GM12878 (cell line): ENCODE data around the gene SHROOM3. TPM values are rescaled to one million over a fixed set of nuclear protein-coding genes. Genes with fewer than 3 reads are reported as not detected.

Source experiments
- ATAC-seq: fragments of 200-7000 bp; cut with Tn5 transposase; 3 replicates; pipeline ENCODE4 v1.9.1; 2020; ENCODE audit warnings: mild to moderate bottlenecking, moderate library complexity
- BruUV-seq: library from RNA; stranded (reverse); fragments of 400-500 nt; replicated peaks from 2 replicates; lab custom pipeline; 2021; lab: Mats Ljungman, UMichigan
- CTCF ChIA-PET: fragments of 300-600 bp; sonication (Branson Sonifier 250); formaldehyde crosslinking; extraction: SDS; loops from one replicate; lab custom pipeline; 2021; ENCODE audit warnings: inconsistent platforms; lab: Yijun Ruan, JAX
- POLR2A ChIA-PET: fragments of 350-600 bp; formaldehyde crosslinking; extraction: SDS; loops from one replicate; lab custom pipeline; 2021; ENCODE audit warnings: inconsistent platforms; lab: Charles Lee
- RAD21 ChIA-PET: fragments of 300-600 bp; sonication (Branson Sonifier 250); formaldehyde crosslinking; loops from one replicate; lab custom pipeline; 2023; ENCODE audit warnings: antibody characterized with exemption; ENCODE audit not compliant: unreplicated experiment; lab: Charles Lee
- SMC1A ChIA-PET: fragments of 300-600 bp; sonication (Branson Sonifier 250); formaldehyde crosslinking; loops from one replicate; lab custom pipeline; 2023; ENCODE audit not compliant: unreplicated experiment, uncharacterized antibody; lab: Charles Lee
- DNase-seq: peaks from one replicate; pipeline ENCODE4 v3.0.0-alpha.2; 2011; ENCODE audit warnings: low read depth, low spot score
- FAIRE-seq: peaks from 3 replicates; lab custom pipeline; 2011; peaks lifted over from hg19 to GRCh38; lab: Jason Lieb, UNC
- H2AFZ ChIP-seq: 2 replicates; pipeline ENCODE4 v1.6.0; 2011; ENCODE audit warnings: low read depth, low read length, control low read depth; ENCODE audit not compliant: control insufficient read depth
- H3K27ac ChIP-seq: 2 replicates; pipeline ENCODE4 v1.5.1; 2011; ENCODE audit warnings: control low read depth; ENCODE audit not compliant: control insufficient read depth, insufficient read depth
- H3K27me3 ChIP-seq, 2 experiments: replicated peaks in 1 of 2; 2 replicates each; pipeline versions ENCODE4 v1.6.0 to v1.6.1; 2011; ENCODE audit warnings: low read length in 1 of 2; ENCODE audit not compliant: control insufficient read depth in 2 of 2, insufficient read depth in 2 of 2
- H3K36me3 ChIP-seq, 2 experiments: 2 replicates each; pipeline ENCODE4 v1.5.1; 2011; ENCODE audit warnings: low read length in 1 of 2; ENCODE audit not compliant: control insufficient read depth in 2 of 2, insufficient read depth in 2 of 2
- H3K4me1 ChIP-seq: 2 replicates; pipeline ENCODE4 v1.6.1; 2011; ENCODE audit warnings: mild to moderate bottlenecking, low read length, moderate library complexity, mixed read lengths; ENCODE audit not compliant: control insufficient read depth, insufficient read depth
- H3K4me2 ChIP-seq: 2 replicates; pipeline ENCODE4 v1.6.0; 2011; ENCODE audit warnings: control low read depth; ENCODE audit not compliant: control insufficient read depth, insufficient read depth
- H3K4me3 ChIP-seq: fragments of 200-600 bp; sonication (generic); 2 replicates; pipeline ENCODE4 v1.5.1; 2016
- H3K79me2 ChIP-seq: 2 replicates; pipeline ENCODE4 v1.6.0; 2011; ENCODE audit warnings: low read length; ENCODE audit not compliant: control insufficient read depth, insufficient read depth
- H3K9ac ChIP-seq: 2 replicates; pipeline ENCODE4 v1.8.0; 2011; ENCODE audit warnings: low read length, control low read depth, mixed read lengths; ENCODE audit not compliant: control insufficient read depth, insufficient read depth
- H3K9me3 ChIP-seq: replicated peaks from 3 replicates; pipeline ENCODE4 v1.5.1; 2011; ENCODE audit warnings: mild to moderate bottlenecking, low read length; ENCODE audit not compliant: control insufficient read depth, insufficient read depth
- H4K20me1 ChIP-seq: 2 replicates; pipeline ENCODE4 v1.6.0; 2011; ENCODE audit not compliant: control insufficient read depth, insufficient read depth
- ATF2 ChIP-seq: IDR thresholded peaks from 2 replicates; pipeline ENCODE4 v1.6.1; 2012; ENCODE audit warnings: low read length, inconsistent platforms
- CTCF ChIP-seq, 3 experiments: IDR thresholded peaks in 2 of 3; conservative IDR thresholded peaks in 1 of 3; 2 replicates each; pipeline ENCODE4 v1.5.1; 2011; ENCODE audit warnings: low read depth in 3 of 3, low read length in 3 of 3, mild to moderate bottlenecking in 3 of 3, control low read depth in 2 of 3, moderate library complexity in 2 of 3, inconsistent platforms in 1 of 3, mixed read lengths in 1 of 3; ENCODE audit not compliant: control insufficient read depth in 2 of 3, insufficient read depth in 1 of 3; ENCODE audit errors: extremely low read depth in 1 of 3
- RAD21 ChIP-seq: IDR thresholded peaks from 2 replicates; pipeline ENCODE4 v1.6.1; 2011; ENCODE audit warnings: mild to moderate bottlenecking, low read depth, low read length, moderate library complexity; ENCODE audit not compliant: insufficient read depth
- SMAD1 ChIP-seq: fragments of 450-650 bp; IDR thresholded peaks from 2 replicates; pipeline ENCODE4 v1.6.1; 2018; ENCODE audit warnings: mild to moderate bottlenecking, low read depth; ENCODE audit not compliant: partially characterized antibody
- SMC3 ChIP-seq: IDR thresholded peaks from 2 replicates; pipeline ENCODE4 v1.6.1; 2011; ENCODE audit warnings: low read length, improper control_type of control experiment, borderline replicate concordance
- STAT1 ChIP-seq: fragments of 450-650 bp; conservative IDR thresholded peaks from 2 replicates; pipeline ENCODE4 v1.6.1; 2014; ENCODE audit warnings: antibody characterized with exemption, mild to moderate bottlenecking
- ZNF384 ChIP-seq: IDR thresholded peaks from 2 replicates; pipeline ENCODE4 v1.6.1; 2012; ENCODE audit warnings: low read depth, mild to moderate bottlenecking, low read length, improper control_type of control experiment, borderline replicate concordance
- WGBS: methylation state at CpG from one replicate; pipeline ENCODE4 v1.1.6; 2016; ENCODE audit warnings: low lambda C conversion rate; ENCODE audit not compliant: insufficient replicate concordance, insufficient coverage; ENCODE audit errors: missing lambda C conversion rate; 5-methylcytosine and 5-hydroxymethylcytosine counted together
- in situ Hi-C: fragments of 300-500 bp; cut with MboI; formaldehyde crosslinking; loops from 9 replicates; pipeline ENCODE4 v1.14.3; 2018; ENCODE audit warnings: mixed read lengths
- intact Hi-C: fragments of 100-400 bp; cut with micrococcal nuclease; formaldehyde crosslinking; loops from one replicate; pipeline ENCODE4 v1.14.2; 2022; ENCODE audit not compliant: unreplicated experiment
- polyA plus RNA-seq, 11 experiments: library from polyadenylated mRNA; depleted of rRNA in 4 of 11; unstranded in 6 of 11; stranded (reverse) in 5 of 11; fragments of >200 nt; fragmentation: Nextera tagmentation in 4 of 11; fragmentation: Illumina TruSeq in 1 of 11; extraction: Ambion mirVana in 4 of 11; extraction: Trizol in 1 of 11; gene quantifications; 1 replicate in 1 of 11; 2 replicates in 10 of 11; pipeline versions ENCODE4 v1.2.1 to v1.2.3, GENCODE V29; 2011 to 2016; ENCODE audit warnings: inconsistent platforms in 2 of 11, missing spikeins in 2 of 11, low read depth in 1 of 11
- total RNA-seq, 4 experiments: library from RNA; depleted of rRNA in 3 of 4; stranded (reverse); fragments of >200 nt in 3 of 4; fragmentation: Illumina TruSeq in 1 of 4; extraction: Trizol in 1 of 4; gene quantifications; 2 replicates each; pipeline versions ENCODE4 v1.2.1 to v1.2.3, GENCODE V29; 2013 to 2021

Gene SHROOM3
- total and polyA plus RNA-seq, 10 of the 15 experiments (the other 5 are each of a cell fraction or from before 2014, with no cell fraction given) = under 0.01 to 0.29 (median 0.08) TPM; not detected in 1

GRCh38 chr4:76430519-76431388 is 4.3 kb upstream of the SHROOM3 start:
- peak; percentile 77 for ATAC-seq
- Histone ChIP-seq H2AFZ (no peak overlapping the region), H4K20me1 (no peaks in the 10 kb centered on the region), H3K4me1 (no peaks in the 10 kb centered on the region), H3K36me3 (no peaks in the 10 kb centered on the region), H3K27me3 (peaks cover 0 to 4% of the 10 kb centered on the region in 2 experiments; a peak in 2 of 4 replicates), H3K9me3 (no peaks in the 10 kb centered on the region), H3K9ac (no peak overlapping the region), H3K4me2 (no peak overlapping the region), H3K27ac (no peak overlapping the region), H3K79me2 (no peaks in the 10 kb centered on the region), H3K4me3 (no peak overlapping the region)
- ChIA-PET SMC1A (interaction anchor here (0.7 to 3.6 kb wide), 7 partner anchors 39 to 327 kb away, joined by 3 to 23 read pairs (median 5); no protein-coding TSS in a partner anchor), RAD21 (interaction anchor here (0.6 to 3.2 kb wide), 9 partner anchors 9 to 772 kb away, joined by 3 to 12 read pairs (median 3); no protein-coding TSS in a partner anchor), CTCF (interaction anchor here (0.6 to 3.8 kb wide), 26 partner anchors 12 to 1949 kb away, joined by 3 to 46 read pairs (median 4); no protein-coding TSS in a partner anchor), POLR2A (no interaction called here)
- TF ChIP-seq SMAD1 = no peak
- no peak for TF ChIP-seq STAT1
- peak; percentile 61; the same call in 1 of the 2 replicates for TF ChIP-seq SMC3
- peak; percentile 53 to 54 (median 53) for TF ChIP-seq CTCF (IDR thresholded peaks at IDR 0.05 in 2 of 3, conservative IDR thresholded peaks at IDR 0.05 in 1 of 3; ENCODE audit: control insufficient read depth in 2 of 3, extremely low read depth in 1 of 3, insufficient read depth in 1 of 3, low read depth in 3 of 3, low read length in 3 of 3)
- TF ChIP-seq RAD21 = peak; percentile 77
- TF ChIP-seq ZNF384 = peak; percentile 78
- no peak for TF ChIP-seq ATF2
- no peak for DNase-seq
- 36% methylated on average over 15 of the region's 15 CpGs for WGBS
- in situ Hi-C loops = loop anchor here (5.0 kb wide), 1 partner anchor 322 kb away; no protein-coding TSS in a partner anchor
- intact Hi-C loops = loop anchor here (1.0 to 5.0 kb wide), 4 partner anchors 75 to 612 kb away; no protein-coding TSS in a partner anchor
- BruUV-seq = no TSS peak
- no peak for FAIRE-seq
